GM12873 (cell line): ENCODE measurements around the gene SOX8.

Experiments used
- TF ChIP-seq, protein P1 (sequence below): IDR thresholded peaks from 2 replicates; pipeline ENCODE4 v1.5.1; 2012; ENCODE audit warnings: low read depth, mild to moderate bottlenecking, moderate library complexity, low read length, control low read depth; ENCODE audit not compliant: insufficient read depth; ENCODE audit errors: missing control alignments

Gene SOX8

DNA sequence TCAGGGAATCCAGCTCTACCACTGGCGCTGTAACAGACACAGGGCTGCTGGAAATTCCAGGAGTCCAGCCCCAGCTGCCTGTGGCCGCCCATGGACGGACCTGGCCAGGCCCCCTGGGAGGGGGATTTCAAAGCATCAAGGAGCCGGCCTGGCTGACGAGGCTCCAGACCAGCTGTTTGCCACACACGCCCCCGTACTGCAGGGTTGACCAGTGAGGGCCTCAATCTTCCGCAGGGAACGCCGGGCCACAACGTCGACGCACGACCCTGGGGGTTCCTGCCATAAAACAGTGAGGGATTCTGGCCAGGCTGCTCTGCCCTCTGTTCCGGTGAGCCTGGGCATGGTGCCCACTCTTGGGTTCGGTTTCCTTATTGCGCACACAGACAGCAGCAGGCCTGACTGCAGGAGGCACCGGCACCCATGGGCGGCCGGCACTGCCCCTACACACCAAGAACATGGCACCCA lies 14.5 kb upstream of the SOX8 start:
- TF ChIP-seq, protein P1, sequence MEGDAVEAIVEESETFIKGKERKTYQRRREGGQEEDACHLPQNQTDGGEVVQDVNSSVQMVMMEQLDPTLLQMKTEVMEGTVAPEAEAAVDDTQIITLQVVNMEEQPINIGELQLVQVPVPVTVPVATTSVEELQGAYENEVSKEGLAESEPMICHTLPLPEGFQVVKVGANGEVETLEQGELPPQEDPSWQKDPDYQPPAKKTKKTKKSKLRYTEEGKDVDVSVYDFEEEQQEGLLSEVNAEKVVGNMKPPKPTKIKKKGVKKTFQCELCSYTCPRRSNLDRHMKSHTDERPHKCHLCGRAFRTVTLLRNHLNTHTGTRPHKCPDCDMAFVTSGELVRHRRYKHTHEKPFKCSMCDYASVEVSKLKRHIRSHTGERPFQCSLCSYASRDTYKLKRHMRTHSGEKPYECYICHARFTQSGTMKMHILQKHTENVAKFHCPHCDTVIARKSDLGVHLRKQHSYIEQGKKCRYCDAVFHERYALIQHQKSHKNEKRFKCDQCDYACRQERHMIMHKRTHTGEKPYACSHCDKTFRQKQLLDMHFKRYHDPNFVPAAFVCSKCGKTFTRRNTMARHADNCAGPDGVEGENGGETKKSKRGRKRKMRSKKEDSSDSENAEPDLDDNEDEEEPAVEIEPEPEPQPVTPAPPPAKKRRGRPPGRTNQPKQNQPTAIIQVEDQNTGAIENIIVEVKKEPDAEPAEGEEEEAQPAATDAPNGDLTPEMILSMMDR: no peak

- TF ChIP-seq, protein P1: no peak
These were observed 13.8 kb upstream of the SOX8 start for GRCh38 chr16:967546-968295.

- TF ChIP-seq, protein P1: no peak
These were observed 12.9 kb upstream of the SOX8 start for GRCh38 chr16:968620-969019.

GRCh38 chr16:969508-970385 lies 11.8 kb upstream of the SOX8 start:
- TF ChIP-seq, protein P1: no peak

GRCh38 chr16:970386-970765 lies 11.2 kb upstream of the SOX8 start:
- TF ChIP-seq, protein P1: no peak

GRCh38 chr16:970766-971581 lies 10.6 kb upstream of the SOX8 start, which contains the start of gene LMF1:
TSS of gene LMF1 (minus strand) at chr16:970984. CDS start at chr16:970980, 4 bp downstream.
- TF ChIP-seq, protein P1: no peak

DNA sequence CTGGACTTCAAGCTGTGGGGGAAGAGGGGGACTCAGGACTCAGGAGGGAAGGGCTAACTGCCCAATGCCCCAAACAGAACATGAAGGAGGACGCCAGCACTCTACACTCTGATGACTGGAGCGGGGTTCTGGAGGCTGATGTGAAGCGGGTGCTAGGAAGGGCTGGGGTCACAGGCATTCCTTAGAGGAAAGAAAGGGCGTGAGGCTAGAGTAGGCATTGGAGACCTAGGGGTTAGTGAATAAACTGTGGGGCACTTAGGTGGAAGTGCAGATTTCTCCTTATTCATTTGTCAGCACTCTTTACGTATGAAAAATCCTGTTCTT lies 10.0 kb upstream of the SOX8 start:
- TF ChIP-seq, protein P1: no peak
